NCI-H526 treated with DMSO at 0.1 percent for 48 hours (cell line): Measurements from ENCODE around the gene MRPL47.
"Not testable (repeated sequence)": the region's sequence is repeated elsewhere in the genome, so short reads cannot be mapped to it uniquely, and the experiment has no call there.

Source experiments
- DNase-seq: peaks from one replicate; lab custom pipeline; 2025; lab: John Stamatoyannopoulos, UW

Gene MRPL47

DNA sequence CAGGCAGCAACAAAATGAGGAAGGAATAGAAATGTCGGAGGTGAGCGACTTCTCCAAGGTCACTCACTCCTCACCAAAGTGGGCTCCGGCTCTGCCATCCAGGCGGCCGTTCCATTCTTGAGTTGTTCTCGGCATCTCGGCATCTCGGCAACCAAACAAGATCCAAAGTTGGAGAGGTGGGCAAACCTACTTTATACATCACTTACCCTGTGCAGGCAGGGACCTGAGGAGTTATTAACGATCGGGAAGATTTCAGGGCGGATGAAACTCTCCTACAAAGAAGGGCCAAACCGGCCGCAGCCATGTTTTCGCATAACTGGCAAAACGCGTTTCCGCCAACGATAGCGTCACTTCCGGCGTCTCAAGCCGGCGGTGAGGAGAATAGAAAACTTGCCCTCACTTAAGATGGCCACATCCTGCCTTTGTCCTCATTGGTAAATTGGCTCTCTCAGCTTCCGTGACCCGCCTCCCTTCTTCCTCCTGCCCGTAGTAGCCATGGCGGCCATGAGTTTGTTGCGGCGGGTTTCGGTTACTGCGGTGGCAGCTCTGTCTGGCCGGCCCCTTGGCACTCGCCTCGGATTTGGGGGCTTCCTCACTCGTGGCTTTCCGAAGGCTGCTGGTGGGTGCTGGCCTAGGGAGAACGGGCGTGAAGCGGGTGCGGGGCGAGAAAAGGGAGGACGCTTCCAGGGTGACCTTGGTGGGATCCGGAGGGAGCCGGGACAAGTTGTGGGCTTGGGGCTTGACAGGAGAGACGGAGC is at the start of gene MRPL47, which contains the start of gene NDUFB5:
Gene MRPL47, minus strand, starts transcription at position 318 of the 758 bp plus-strand sequence. Its CDS starts 14 bp downstream, at position 304.
Gene NDUFB5, plus strand, starts transcription at position 474 of the 758 bp plus-strand sequence. Its CDS starts 22 bp downstream, at position 496.
- peak; percentile 95 for DNase-seq

DNA sequence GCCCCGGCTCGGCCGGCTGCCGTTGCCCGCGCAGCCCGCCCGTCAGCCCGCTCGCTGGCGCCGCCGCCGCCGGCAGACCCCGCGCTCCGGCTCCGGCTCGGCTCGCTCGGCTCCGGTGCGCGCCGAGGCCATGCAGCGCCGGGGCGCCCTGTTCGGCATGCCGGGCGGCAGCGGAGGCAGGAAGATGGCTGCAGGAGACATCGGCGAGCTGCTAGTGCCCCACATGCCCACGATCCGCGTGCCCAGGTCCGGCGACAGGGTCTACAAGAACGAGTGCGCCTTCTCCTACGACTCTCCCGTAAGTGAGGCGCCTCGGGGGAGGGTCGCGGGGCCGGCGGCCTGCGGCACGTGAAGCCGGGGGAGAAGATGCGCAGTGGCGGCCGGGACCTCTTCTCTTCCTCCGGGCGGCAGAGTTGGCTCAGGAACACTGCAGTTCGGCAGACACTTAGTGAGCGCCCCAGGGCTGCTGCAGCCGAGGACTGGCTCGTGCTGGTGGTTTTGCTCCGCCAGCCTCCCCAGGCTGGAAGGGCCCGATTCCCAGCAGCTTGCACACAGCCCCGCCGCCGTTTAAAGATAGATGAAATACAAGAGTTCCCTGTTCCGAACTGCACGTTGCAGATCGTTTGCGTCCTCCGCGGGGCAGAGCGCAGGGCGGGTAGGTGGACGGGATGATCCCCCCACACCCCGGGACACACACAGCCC is 48.8 kb upstream of the MRPL47 start:
- peak; percentile 69 for DNase-seq

DNA sequence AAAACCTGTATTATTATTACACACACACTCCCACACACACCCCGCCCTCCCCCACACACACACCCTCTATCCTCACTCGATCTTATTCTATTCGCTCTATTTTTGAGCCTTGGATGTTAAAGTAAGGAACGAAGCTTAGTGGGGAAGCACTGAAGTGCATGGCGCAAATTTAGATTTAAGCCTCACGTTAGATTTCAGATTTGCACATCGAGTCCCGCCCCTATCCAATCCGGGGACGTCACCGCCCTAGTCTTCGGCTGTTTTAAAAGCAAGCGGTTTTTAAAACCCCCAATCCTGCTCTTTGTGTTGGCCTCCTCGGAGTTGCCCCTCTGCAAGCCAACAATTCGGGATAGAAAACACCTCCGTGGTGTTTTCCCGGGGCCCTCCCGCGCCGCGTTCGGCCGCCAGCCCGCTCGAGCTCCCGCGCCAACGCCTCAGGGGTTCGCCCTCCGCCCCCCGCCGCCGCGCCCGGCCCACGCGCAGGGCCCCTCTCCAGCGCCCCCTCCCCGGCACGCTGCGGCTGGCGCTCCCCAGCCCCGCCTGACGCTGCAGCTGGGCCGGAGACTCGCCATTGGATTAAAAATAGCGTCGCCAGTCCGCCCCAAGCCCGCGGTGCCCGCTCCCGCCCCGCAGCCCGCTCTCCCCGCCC is 48.1 kb upstream of the MRPL47 start, which contains the start of gene USP13:
Gene USP13, plus strand, starts transcription at position 594 of the 649 bp plus-strand sequence. CDS start 186 bp downstream, outside the sequence.
- DNase-seq, result peak; percentile 69

DNA sequence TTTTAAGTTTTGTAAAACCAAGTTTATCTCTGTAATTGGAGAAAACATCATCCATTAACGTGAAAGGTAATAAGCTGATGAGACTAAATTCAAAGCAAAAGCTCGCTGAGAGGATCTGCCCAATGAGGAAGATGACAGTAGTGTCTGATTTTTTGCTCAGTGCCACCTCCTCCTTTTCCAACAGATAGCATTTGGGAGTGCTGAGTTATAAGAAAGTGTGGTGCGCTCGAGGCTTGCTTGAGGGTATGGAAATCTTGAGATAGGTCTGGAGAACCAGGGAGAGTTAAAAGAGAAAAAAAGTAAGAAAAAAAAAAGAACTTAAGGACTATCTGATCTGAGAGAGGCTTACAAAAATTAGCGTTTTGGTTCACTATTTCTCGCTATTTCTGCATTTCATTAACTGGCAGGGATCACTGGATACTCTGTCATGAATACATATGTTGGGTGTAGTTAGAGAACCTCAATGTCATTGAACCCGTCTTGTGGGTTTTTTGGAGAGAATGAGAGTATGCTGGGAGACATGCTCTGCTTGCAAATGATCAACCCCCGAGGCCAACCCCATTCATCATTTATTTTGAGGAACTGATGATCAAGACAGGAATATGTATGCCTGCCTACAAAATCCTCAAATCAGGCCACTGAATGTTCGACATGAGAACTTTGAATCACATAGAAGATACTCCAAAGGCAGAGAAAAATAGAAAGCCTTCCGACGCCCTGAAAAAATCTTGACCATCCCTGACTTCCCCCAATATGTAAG is 47.4 kb upstream of the MRPL47 start:
- DNase-seq, result no peak

DNA sequence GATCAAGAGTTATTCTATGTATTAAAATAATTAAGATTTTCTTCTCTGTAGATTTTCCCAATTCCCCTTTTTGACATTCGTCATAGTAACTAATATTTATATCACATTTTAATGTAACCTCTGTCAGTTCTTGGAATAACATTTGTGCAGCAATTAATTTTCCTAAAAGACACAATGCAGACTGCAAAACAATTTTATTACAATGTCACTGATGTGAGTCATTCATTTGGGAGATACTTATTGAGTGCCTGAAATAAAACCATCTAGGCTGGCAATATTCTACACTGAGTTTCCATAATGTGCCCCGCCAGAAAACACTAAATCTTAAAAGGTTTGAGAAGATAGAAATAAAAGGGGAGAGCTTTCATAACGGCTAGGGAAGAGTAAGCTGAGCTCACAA is 41.7 kb upstream of the MRPL47 start:
- no peak for DNase-seq

DNA sequence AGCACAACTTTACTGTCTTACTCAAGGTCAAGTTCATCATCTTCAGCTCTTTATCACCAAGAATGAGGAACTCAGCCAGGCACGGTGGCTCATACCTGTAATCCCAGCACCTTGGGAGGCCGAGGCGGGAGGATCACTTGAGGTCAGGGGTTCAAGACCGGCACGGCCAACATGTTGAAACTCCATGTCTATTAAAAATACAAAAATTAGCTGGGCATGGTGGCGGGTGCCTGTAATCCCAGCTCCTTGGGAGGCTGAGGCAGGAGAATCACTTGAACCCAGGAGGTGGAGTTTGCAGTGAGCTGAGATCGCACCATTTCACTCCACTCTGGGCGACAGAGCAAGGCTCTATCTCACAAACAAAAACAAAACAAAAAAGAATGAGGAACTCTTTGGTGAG is 39.4 kb upstream of the MRPL47 start:
- DNase-seq, result not testable (repeated sequence)

DNA sequence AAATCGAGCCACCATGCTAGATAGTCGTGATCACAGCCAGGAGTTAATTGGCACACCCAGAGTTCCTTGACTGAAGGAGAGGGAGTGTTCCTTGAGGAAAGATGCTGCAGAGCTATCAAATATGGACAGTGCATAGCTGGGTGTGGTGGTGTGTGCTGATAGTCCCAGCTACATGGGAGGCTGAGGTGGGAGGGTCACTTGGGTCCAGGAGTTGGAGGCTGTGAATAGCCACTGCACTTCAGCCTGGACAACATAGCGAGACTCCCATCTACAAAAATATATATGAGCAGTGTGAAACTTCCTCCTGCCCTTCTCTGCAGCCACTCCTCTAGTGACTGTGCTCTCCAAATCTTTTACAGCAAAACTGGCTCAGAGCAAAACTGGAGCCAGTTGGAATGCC is 38.4 kb upstream of the MRPL47 start:
- no peak for DNase-seq

DNA sequence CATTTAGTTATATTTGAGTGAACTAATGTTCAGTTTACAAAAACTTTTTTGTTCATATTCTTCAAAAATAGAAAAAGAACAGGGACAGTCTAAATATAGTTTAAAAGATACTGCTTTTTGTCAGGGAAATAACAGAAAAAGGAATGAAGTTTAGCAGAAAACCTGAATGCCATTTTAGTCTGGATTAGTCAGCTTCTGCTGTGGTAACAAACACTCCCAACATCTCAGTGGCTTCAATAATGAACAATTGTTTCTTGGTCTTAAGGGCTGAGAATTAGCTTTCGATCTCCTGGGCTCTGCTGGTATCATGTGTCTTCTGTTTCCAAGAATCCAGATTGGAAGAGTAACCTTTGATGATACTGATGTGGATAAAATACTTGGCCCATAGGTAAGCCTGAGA is 36.0 kb upstream of the MRPL47 start:
- no peak for DNase-seq

DNA sequence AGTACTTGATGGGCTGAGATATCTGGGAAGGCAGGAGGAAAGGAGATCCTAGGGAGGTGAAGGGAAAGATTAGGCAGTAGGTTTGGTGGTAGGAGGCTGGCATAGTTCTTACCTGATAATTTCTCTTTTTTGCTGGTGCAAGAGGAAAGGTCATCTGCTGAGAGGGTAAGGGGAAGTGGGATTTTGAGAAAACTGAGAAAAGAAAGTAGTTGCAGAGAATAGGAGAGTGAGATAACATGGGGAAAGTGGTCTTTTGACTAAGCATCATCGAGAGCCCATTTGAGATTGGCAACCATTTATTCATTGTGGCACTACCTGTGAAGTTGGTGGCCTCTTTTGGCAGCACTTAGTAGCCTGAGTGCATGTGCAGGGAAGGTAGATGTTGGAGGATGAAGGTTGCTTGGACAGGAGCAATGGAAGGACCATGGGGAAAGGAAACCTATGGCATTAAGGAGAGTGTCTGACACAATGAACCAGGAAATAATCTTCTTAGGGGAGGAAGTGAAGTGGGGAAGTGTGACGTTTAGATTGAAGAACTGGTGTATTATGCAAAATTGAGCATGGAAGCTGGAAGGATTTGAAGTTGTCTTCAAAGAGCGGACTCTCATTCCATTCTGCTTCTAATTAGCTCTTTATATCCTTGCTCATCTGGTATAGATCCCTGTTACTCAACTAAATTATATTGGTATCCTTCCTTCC is 26.5 kb upstream of the MRPL47 start:
- DNase-seq, result no peak

DNA sequence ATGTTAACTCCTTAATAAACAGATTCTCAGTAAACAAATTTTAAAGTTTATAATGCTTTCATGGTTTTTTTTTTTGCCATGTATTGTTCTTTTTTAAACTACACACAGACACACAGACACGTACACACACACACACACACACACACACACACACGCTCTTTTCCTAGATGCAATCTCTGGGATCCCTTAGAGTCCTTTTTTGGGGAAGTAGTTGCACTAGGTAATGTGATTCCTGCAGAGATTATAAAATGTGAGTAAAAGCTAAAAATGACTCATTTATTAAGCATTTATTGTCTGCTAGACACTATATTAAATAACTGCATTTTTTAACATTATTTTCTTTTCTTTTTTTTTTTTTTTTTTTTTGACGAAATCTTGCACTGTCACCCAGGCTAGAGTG is 20.0 kb upstream of the MRPL47 start:
- DNase-seq, result no peak

DNA sequence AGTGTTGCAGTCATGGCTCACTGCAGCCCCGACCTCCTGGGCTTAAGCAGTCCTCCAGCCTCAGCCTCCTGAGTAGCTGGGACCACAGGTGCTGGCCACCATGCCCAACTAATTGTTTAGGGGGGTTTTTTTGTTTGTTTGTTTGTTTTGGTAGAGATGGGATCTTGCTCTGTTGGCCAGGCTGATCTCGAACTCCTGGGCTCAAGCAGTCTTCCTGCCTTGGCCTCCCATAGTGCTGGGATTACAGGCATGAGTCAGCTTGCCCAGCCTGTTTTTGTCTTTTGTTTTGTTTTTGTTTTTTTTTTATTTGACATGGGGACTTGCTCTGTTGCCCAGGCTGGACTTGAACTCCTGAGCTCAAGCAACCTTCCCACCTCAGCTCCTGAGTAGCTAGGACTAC is 17.6 kb upstream of the MRPL47 start:
- no peak for DNase-seq

DNA sequence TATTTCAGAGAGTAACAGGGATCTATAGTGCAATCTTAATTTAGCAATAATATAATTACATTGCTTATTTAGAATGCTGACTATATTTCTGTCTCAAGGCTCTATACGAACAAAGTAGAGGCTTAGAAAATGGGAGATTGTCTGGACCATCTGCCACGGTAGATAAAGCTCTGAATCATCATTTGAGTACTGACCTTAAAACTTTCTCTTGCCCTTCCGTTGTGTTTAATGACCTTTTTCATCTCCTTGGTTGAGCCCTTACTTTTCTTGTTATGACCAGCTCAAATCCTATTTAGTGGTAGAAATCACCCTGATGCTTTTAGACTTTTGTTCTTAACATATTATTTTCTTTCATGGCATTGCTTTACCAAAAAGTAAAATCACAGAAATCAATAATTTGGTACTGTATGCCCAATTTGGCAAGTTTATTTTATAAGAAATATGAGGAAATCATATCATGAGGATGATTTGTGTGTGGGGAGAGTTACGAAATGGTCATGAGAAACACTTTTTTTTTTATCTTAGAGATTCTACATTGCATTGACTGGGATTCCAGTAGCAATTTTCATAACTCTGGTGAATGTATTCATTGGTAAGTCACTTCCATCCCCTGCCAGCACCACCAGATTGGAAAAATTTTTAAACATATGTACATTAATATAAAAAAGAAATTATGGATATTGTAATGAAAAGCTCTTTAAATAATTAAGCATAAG is 11.2 kb upstream of the MRPL47 start:
- no peak for DNase-seq

DNA sequence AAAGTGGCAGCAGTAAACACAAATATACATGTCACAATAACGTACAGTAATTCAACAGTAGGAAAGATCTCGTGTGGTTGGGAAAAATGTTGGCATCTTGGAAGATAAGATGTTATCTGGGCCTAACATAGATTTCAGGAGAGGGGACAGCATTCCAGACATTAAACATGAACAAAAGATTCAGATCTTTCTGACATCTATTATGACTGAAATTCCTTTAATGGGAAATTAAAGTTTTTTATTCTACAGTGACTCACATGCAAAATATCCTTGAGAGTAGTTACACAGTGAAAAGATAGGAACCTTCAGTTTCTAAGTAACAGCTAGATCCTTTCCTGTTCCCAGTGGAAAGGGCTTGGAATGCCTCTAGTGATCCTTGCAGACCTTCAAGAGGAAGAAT is 9.4 kb upstream of the MRPL47 start:
- no peak for DNase-seq

DNA sequence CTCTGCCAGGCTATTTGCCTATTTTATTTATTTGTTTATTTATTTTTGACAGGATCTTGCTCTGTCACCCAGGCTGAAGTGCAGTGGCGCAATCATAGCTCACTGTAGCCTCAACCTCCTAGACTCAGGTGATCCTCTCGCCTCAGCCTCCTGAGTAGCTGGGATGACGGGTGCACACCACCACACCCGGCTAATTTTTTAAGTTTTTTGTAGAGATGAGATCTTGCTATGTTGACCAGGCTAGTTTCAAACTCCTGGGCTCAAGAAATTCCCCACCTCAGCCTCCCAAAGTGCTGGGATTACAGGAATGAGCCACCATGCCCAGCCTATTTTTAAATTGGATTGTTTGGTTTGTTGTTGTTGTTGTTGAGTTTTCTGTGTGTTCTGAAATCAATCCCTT is 5.6 kb upstream of the MRPL47 start:
- no peak for DNase-seq

DNA sequence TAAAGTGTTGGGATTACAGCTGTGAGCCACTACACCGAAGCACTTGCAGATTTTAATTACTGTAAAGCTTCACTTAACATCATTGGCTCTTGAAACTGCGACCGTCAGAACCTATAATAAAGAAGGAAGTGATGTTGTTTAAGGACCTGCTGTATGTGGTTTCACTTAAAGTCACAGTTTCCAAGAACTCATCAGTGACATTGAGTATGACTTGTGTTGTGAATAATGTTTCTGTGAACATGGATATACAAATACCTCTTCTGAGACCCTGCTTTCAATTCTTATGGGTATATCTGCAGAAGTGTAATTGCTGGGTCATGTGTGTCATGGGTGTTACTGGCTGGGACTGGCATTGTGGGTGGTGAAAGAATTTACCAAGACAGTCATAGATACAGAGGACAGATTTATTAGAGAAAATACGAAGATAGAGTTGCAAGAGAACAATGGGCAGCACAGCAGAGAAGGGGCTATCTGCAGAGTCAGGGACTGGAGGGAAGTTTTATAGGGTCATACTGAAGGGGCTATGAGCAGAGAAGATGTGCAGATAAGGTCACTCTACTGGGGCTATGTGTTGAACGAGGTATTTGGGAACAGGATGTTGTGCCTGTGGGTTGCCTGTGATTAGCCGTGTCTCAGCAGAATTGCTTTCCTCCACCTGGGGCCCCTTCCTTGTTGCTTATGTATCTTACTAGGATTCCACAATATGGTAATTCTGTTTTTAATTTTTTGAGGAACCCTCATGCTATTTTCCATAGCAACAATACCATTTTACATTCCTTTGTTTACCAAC is 4.7 kb upstream of the MRPL47 start:
- DNase-seq, result no peak

DNA sequence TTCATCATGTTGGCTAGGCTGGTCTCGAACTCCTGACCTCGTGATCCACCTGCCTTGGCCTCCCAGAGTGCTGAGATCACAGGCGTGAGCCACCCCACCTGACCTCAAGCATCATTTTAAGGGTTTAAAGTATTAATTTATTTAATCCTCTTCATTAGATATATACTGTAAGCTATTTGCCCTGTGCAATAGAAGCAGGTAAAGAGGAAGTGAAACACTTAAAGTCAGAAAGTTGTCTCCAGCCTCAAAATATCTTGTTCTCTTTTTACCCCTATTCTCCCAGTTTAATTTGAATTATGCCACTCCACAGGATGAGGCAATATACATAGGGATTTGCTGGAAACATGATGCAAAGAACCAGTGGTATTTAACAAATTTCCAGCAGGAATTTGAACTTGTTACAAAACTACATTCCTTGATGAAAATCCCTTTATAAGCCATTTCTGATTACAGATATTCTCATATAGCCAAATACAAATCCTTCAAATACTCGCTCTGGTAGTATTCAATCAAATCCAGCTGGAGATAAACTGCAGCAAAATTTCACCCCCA is 2.2 kb upstream of the MRPL47 start:
- DNase-seq, result no peak

DNA sequence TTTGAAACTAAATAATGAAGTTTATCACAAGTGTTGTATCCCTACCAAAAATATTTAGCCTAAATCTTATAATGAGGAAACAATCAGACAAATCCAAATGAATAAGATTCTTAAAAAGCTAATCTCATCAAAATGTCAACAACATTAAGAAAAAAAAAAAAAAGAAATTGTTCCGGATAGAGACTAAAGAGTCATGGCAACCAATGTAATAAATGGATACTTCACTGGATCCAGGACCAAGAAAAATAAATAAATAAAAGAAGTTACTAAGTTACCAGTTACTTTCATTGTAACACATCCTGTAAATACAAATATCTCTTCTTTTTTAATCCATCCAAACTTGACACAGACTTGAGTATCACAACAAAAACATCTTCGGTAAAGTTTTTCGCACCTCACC is 607 bp downstream of the MRPL47 start:
- no peak for DNase-seq

DNA sequence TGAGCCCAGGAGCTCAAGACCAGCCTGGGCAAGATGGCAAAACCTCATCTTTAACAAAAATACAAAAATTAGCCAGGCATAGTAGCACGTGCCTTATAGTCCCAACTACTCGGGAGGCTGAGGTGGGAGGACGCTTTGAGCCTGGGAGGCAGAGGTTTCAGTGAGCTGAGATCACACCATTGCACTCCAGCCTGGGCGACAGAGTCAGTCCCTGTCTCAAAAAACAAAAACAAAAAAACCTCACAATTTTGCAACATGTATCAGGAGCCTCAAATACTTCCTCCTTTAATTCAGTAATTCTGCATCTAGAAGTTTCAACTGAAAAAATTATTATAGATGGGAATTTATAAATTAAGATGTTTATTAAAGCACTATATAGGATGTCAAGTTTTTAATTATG is 1.1 kb downstream of the MRPL47 start:
- no peak for DNase-seq

DNA sequence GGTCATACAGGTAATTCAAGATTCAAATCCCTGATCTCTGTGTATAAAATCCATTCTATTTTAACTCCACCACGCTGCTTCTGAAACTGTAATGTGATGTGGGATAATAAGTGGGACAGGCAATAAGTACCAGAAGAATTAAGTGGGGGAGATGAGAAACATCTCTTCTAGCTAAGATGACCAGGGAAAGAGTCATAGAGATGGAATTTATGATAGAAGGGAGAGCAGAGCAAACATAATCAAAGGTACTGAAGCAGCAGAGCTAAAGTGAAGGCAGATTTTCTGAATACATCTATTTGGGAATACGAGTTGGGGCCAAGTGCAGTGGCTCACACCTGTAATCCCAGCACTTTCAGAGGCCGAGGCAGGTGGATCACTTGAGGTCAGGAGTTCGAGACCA is 4.9 kb downstream of the MRPL47 start:
- no peak for DNase-seq

DNA sequence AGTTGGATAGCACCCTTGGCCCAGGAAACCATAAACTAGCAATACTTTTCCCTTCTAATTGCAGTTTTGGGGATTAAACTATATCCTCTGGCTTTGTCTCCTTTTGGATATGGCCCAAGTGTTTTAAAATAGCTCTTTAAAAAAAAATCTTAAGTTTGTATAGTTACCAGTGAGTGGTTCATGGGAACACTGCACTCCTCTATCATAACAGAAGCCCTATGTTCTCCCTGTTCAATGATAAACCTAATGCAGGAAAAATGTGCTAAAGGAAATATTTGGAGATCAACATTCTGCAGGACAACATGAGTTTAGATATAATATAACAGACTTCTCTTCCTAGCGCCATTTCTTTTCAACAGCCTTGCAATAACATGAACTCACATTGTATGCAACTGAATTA is 13.1 kb downstream of the MRPL47 start:
- no peak for DNase-seq
